T47D (cell line): ENCODE results near the gene TPO.
"Not testable (repeated sequence)": the region's sequence is repeated elsewhere in the genome, so short reads cannot be mapped to it uniquely, and the experiment has no call there.

Experiments used
- DNase-seq, 2 experiments: peaks; one replicate each; pipeline versions ENCODE4 v3.0.0 to v3.0.0-alpha.2; 2011 to 2012; ENCODE audit warnings: low read depth in 1 of 2, low spot score in 1 of 2
- JUND ChIP-seq: IDR thresholded peaks from 2 replicates; pipeline ENCODE4 v1.6.1; 2012; ENCODE audit warnings: low read depth
- in situ Hi-C: cut with HindIII; loops from 2 replicates; pipeline ENCODE4 v1.10.0; 2016; ENCODE audit warnings: low sequenced_read_pairs, low pct_unique_long_range_greater_than_20kb

Gene TPO

GRCh38 chr2:1486670-1487069, 73.4 kb downstream of the TPO start:
- in situ Hi-C loops, result no loop called here
- no peak for DNase-seq
- TF ChIP-seq JUND, result no peak

DNA sequence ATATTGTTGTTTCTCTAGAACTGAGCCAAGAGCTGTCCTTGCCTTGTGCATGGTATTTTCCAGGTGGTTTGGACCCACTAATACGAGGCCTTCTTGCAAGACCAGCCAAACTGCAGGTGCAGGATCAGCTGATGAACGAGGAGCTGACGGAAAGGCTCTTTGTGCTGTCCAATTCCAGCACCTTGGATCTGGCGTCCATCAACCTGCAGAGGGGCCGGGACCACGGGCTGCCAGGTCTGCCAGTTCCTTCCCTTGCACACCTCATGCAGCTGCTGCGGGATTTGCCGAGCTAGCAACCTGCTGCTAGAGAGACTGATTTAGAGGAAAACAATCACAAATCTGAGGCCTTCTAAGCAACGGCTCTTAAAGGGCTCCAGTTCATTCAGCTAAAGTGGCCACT, 74.5 kb downstream of the TPO start:
- in situ Hi-C loops, result no loop called here
- no peak for DNase-seq
- no peak for TF ChIP-seq JUND

DNA sequence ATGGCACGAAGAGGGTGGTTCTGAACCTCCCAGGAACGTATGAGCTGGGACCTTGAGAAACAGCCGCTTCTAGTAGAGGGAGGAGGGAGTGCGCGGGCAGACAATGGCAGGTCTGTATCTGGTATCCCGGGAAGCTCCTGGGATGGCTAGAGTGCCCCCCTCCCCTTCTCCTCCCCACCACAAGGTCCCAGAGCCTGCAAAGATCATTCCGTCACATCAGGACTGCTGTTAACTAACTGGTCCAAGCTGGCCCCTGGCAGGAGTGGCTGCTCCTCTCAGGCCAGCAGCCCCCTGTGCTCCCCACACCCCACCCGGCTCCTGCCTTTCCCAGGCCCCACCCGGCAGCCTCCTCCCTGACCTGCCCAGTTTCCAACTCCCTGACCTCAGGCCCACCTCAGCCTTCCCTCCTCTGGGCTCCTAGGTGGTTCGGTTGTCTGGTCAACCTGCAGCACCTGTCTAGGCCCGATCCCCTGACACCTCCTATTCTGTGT, 75.0 kb downstream of the TPO start:
- DNase-seq, result no peak
- no peak for TF ChIP-seq JUND
- in situ Hi-C loops, result no loop called here

DNA sequence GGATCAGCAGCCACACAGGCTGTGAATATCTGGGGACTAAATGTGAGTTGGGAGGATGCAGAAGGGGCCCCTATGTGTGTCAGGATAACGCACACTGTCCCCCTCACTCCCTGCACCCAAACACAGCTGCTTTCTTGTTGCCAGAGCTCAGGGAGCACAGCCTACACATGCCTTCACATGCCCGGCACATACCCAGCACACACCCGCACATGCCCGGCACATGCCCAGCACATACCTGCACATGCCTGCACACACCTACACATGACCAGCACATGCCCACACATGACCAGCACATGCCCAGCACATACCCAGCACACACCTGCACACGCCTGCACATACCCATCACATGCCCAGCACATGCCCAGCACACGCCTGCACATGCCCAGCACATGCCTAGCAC, 75.6 kb downstream of the TPO start:
- in situ Hi-C loops, result no loop called here
- TF ChIP-seq JUND, result no peak
- DNase-seq, result no peak

- no peak for TF ChIP-seq JUND
- in situ Hi-C loops, result no loop called here
- DNase-seq, result no peak
Measured at GRCh38 chr2:1489486-1489885, 76.2 kb downstream of the TPO start.

DNA sequence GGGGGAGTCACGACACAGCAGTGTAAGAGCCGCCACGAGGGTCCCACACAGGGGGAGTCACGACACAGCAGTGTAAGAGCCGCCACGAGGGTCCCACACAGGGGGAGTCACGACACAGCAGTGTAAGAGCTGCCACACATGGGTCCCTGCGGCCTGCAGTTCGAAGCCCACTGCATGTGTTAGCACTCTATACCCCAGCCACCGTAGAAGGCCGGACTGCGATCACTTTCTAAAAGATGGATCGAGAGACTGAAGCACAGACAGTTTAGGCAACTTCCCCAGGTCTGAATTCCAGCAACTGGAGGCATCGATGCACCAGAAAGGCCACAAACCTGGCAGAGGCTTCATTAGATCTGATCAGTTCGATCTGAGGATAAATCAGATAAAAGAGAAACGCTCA, 77.1 kb downstream of the TPO start:
- in situ Hi-C loops, DNase-seq: not testable (repeated sequence)

DNA sequence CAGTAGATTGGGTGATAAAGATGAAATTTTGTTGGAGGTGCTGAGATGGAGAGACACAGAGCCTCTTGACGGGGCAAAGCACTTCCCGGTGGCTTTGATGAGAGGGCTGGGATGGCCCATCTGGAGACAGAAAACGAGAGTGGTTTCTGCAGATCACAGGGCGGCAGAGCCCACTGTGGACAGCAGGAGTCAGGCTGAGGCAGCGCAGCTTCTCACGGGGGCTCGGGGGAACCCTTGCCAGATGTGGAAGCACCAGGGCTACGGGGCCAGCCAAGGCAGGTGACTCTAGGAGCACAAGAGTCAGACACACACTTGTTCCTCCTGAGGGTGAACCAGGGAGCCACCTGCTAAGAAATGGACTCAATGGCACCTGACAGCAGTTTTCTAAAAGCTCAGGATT, 78.5 kb downstream of the TPO start:
- no peak for TF ChIP-seq JUND
- in situ Hi-C loops, result no loop called here
- DNase-seq, result no peak

GRCh38 chr2:1492231-1492630, 79.0 kb downstream of the TPO start:
- DNase-seq, in situ Hi-C loops: not testable (repeated sequence)

- TF ChIP-seq JUND, result no peak
- no peak for DNase-seq
- in situ Hi-C loops, result no loop called here
Measured at GRCh38 chr2:1492711-1493430, 79.6 kb downstream of the TPO start.

GRCh38 chr2:1493431-1494126, 80.3 kb downstream of the TPO start:
- in situ Hi-C loops, result no loop called here
- no peak for DNase-seq
- TF ChIP-seq JUND, result no peak

DNA sequence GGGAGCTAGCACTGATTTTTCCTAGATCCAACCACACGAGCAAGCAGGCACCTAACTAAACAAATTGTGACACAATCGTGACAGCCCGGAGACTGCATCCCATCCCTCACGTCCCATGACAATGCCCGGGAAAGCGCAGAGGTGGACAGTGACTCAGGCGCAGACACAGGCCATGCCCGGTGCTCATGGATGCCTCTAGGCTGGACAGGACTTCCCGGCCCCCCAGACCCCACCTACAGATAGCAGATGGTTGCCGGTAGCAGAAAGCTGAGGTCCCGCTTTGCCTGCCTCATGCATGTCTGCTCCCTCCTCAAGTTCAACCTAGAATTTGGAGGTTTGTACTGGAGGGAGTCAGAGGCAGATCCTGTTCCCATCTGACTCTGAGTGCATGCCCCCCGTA, 81.0 kb downstream of the TPO start:
- no peak for TF ChIP-seq JUND
- no peak for DNase-seq

GRCh38 chr2:1494906-1495305, 81.6 kb downstream of the TPO start:
- TF ChIP-seq JUND, result no peak
- in situ Hi-C loops, result no loop called here
- DNase-seq, result no peak

More for the DNA sequence above, 81.0 kb downstream of the TPO start:
- in situ Hi-C loops, result no loop called here

GRCh38 chr2:1495676-1496358, 82.6 kb downstream of the TPO start:
- no peak for DNase-seq
- no peak for TF ChIP-seq JUND
- in situ Hi-C loops, result no loop called here
